MM.1S (cell line): ENCODE data around the gene SLC9A2.

Experiments used
- DNase-seq: peaks from one replicate; pipeline ENCODE4 v3.0.0-alpha.2; 2015
- H2AFZ ChIP-seq: fragments of 300-600 bp; sonication (generic); 2 replicates; pipeline ENCODE4 v1.6.0; 2016; ENCODE audit warnings: antibody characterized with exemption, low read length
- H3F3A ChIP-seq: fragments of 300-600 bp; sonication (generic); 2 replicates; pipeline ENCODE4 v1.6.1; 2016; ENCODE audit warnings: mild to moderate bottlenecking, antibody characterized with exemption, low read length, moderate library complexity, mixed read lengths; ENCODE audit not compliant: insufficient read depth
- H3K27ac ChIP-seq: fragments of 300-600 bp; sonication (generic); 2 replicates; pipeline ENCODE4 v1.5.1; 2016; ENCODE audit warnings: mild to moderate bottlenecking, low read length
- H3K27me3 ChIP-seq: fragments of 300-600 bp; sonication (generic); replicated peaks from 2 replicates; pipeline ENCODE4 v1.6.0; 2016; ENCODE audit warnings: low read length; ENCODE audit not compliant: insufficient read depth
- H3K36me3 ChIP-seq: fragments of 300-600 bp; sonication (generic); replicated peaks from 2 replicates; pipeline ENCODE4 v1.6.1; 2016; ENCODE audit warnings: mild to moderate bottlenecking, low read length, mixed read lengths; ENCODE audit not compliant: insufficient read depth
- H3K4me1 ChIP-seq: fragments of 300-600 bp; sonication (generic); 2 replicates; pipeline ENCODE4 v1.6.1; 2016; ENCODE audit warnings: low read length, mixed read lengths
- H3K4me2 ChIP-seq: fragments of 300-600 bp; sonication (generic); 2 replicates; pipeline ENCODE4 v1.6.0; 2016; ENCODE audit warnings: low read depth, low read length
- H3K4me3 ChIP-seq: fragments of 300-600 bp; sonication (generic); 2 replicates; pipeline ENCODE4 v1.5.1; 2016; ENCODE audit warnings: low read length, mixed read lengths
- H3K79me2 ChIP-seq: fragments of 300-600 bp; sonication (generic); 2 replicates; pipeline ENCODE4 v1.6.1; 2016; ENCODE audit warnings: mixed run types, low read length, mixed read lengths
- H3K9ac ChIP-seq: fragments of 300-600 bp; sonication (generic); 2 replicates; pipeline ENCODE4 v1.6.1; 2016; ENCODE audit warnings: low read length, mixed read lengths
- H3K9me2 ChIP-seq: fragments of 300-600 bp; sonication (generic); replicated peaks from 2 replicates; pipeline ENCODE4 v1.6.1; 2016; ENCODE audit warnings: mild to moderate bottlenecking, low read length, mixed read lengths; ENCODE audit not compliant: insufficient read depth
- H3K9me3 ChIP-seq: fragments of 300-600 bp; sonication (generic); replicated peaks from 2 replicates; pipeline ENCODE4 v1.6.1; 2016; ENCODE audit warnings: mild to moderate bottlenecking, low read length, mixed read lengths; ENCODE audit not compliant: insufficient read depth
- H4K20me1 ChIP-seq: fragments of 300-600 bp; sonication (generic); 2 replicates; pipeline ENCODE4 v1.6.1; 2016; ENCODE audit warnings: mild to moderate bottlenecking, low read length, moderate library complexity, mixed read lengths; ENCODE audit not compliant: insufficient read depth
- CTCF ChIP-seq: fragments of 300-600 bp; sonication (generic); IDR thresholded peaks from 2 replicates; pipeline ENCODE4 v1.5.1; 2016; ENCODE audit warnings: antibody characterized with exemption, low read length, mixed read lengths
- EZH2 ChIP-seq: fragments of 300-600 bp; sonication (generic); optimal IDR thresholded peaks from 2 replicates; pipeline ENCODE3; 2017; ENCODE audit warnings: low read depth, mild to moderate bottlenecking, antibody characterized with exemption, low read length, mixed read lengths
- EZH2phosphoT487 ChIP-seq: fragments of 300-600 bp; sonication (generic); IDR thresholded peaks from 2 replicates; pipeline ENCODE4 v1.6.1; 2018; ENCODE audit warnings: antibody characterized with exemption, low read length

Gene SLC9A2

DNA sequence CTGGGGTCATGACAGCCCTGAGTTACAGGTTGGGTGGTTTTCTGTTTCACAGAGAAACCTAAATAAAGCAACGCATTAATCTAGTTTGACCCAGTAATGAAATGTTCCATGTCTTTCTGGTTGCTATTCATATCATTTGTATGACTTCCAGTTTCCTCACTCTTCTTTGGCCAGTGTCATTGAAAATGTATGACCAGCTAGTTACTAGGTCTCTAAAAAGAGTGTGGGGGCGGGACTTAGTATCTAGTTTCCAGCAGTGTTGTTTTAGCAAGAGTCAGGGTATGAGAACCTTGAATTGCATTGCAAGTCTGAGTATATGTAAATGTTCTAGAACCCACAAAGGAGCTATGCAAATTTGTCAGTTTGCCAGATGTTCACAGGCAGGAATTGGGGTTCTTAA, 47.7 kb downstream of the SLC9A2 start:
- H3K27ac ChIP-seq: no peak overlapping the region

GRCh38 chr2:102668171-102668570, 48.8 kb downstream of the SLC9A2 start:
- TF ChIP-seq EZH2: no peak
- no peak for TF ChIP-seq CTCF
- no peak for TF ChIP-seq EZH2phosphoT487
- Histone ChIP-seq H3K27ac (no peak overlapping the region), H3K79me2 (no peaks in the 10 kb centered on the region), H3K9me3 (no peaks in the 10 kb centered on the region), H3K9ac (no peak overlapping the region), H3F3A (no peaks in the 10 kb centered on the region), H4K20me1 (no peaks in the 10 kb centered on the region), H3K9me2 (no peaks in the 10 kb centered on the region), H3K4me1 (no peaks in the 10 kb centered on the region), H3K4me3 (no peak overlapping the region), H2AFZ (no peak overlapping the region), H3K4me2 (no peak overlapping the region), H3K27me3 (no peaks in the 10 kb centered on the region), H3K36me3 (no peaks in the 10 kb centered on the region)
- DNase-seq: no peak

More for the DNA sequence above, 47.7 kb downstream of the SLC9A2 start:
- Histone ChIP-seq H3F3A (no peaks in the 10 kb centered on the region), H3K4me1 (no peaks in the 10 kb centered on the region), H2AFZ (no peak overlapping the region), H4K20me1 (no peaks in the 10 kb centered on the region), H3K4me2 (no peak overlapping the region), H3K79me2 (no peaks in the 10 kb centered on the region), H3K9ac (no peak overlapping the region), H3K4me3 (no peak overlapping the region), H3K27me3 (no peaks in the 10 kb centered on the region), H3K9me3 (no peaks in the 10 kb centered on the region), H3K36me3 (no peaks in the 10 kb centered on the region), H3K9me2 (no peaks in the 10 kb centered on the region)
- TF ChIP-seq EZH2 (no peak), CTCF (no peak), EZH2phosphoT487 (no peak)
- no peak for DNase-seq

- Histone ChIP-seq H3K9me3 (no peaks in the 10 kb centered on the region), H3K4me3 (no peak overlapping the region), H3K79me2 (no peaks in the 10 kb centered on the region), H3K27me3 (no peaks in the 10 kb centered on the region), H3K36me3 (no peaks in the 10 kb centered on the region), H3K27ac (no peak overlapping the region), H3F3A (no peaks in the 10 kb centered on the region), H2AFZ (no peak overlapping the region), H4K20me1 (no peaks in the 10 kb centered on the region), H3K4me2 (no peak overlapping the region), H3K9me2 (no peaks in the 10 kb centered on the region), H3K9ac (no peak overlapping the region), H3K4me1 (no peaks in the 10 kb centered on the region)
- DNase-seq: no peak
- TF ChIP-seq CTCF: no peak
- no peak for TF ChIP-seq EZH2
- TF ChIP-seq EZH2phosphoT487: no peak
Measured at GRCh38 chr2:102669401-102669800, 50.0 kb downstream of the SLC9A2 start.
